GM21619 (cell line): ENCODE results near the gene CCDC6.
"Not testable (repeated sequence)": the region's sequence is repeated elsewhere in the genome, so short reads cannot be mapped to it uniquely, and the experiment has no call there.

Experiments used
- ATAC-seq: cut with Tn5 transposase; IDR thresholded peaks from one replicate; pipeline ENCODE4 v1.9.1; 2021; ENCODE audit not compliant: unreplicated experiment

The CCDC6 gene

DNA sequence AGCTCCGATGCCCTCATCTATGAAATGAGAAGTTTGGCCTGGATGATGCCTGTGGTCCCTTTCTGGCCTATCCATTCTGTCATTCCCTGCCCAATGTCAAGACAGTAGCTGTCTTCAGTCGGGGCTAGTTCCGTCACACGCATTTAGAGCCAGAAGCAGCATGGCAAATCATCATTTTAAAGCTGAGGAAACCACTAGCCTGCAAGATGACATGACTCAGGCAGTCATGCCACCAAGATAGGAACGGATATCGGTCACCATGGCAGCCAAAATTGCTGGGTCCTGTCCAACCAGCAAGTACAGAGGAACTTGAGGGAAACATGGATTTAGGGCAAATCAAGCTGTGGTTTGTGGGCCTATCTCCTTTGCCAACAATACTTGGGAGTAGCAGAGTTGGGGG, 88.6 kb downstream of the CCDC6 start:
- ATAC-seq: no peak

DNA sequence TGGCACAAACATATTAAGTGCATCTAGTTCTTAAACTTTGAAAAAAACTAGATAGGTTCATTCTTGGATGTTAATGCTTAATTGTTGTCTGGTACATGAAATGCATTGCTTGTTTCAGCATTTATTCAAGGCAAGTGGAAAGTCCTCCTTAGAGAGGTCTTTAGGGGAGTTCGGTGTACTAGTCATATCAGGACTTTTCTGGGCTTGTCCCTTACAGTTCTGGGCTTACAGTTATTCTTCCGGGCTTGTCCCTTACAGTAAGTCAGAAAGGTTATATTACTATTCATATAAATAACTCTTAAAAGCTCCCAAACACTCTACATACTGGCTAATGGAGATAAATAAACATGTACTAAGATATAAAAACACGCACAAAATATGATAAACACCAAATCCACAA, 91.5 kb downstream of the CCDC6 start:
- ATAC-seq: peak; percentile 71

DNA sequence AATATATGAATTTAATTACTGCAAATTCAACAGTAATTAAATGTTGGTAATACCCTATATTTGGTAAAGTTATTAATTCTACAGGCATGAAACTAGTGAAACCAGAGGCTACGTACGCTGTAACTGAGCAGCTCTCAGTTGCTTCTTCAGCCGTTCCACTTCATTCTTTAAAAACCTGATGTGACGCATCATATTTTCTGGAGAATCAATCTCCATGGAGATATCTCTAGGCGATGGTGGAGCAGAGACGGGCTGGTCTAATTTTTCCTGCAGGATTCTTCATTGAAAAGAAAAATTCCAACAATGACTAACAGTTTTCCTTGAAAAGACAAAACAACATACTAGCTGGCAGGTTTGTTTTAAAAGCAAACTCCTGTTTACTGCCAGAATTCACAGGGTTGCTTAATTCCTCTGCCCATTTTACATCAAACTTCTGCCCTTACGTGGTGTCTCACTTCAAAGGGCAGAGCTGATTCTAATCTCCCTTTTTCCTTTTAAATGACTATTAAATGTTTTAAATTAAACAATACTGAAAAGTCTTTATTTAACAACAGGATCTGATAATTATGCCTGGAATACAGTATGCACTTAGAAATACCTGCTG, 93.7 kb downstream of the CCDC6 start:
- no peak for ATAC-seq

DNA sequence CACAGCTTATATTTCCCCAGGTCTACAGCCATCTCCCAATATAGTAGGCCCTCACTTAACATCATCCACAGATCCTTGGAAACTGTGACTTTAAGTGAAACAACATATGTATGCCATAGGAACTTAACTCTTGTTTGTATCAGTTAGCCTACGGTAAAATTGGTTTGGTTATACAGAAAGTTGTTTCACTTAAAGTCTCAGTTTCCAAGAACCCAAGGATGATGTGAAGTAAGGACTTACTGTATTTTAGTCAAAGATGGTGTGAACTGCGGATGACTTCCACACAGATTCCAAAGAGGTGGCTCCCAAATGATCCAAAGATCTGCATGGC, 96.7 kb downstream of the CCDC6 start:
- ATAC-seq: no peak

GRCh38 chr10:59808896-59809643, 97.3 kb downstream of the CCDC6 start:
- ATAC-seq: peak; percentile 95

GRCh38 chr10:59807629-59808620, 98.4 kb downstream of the CCDC6 start:
- no peak for ATAC-seq

DNA sequence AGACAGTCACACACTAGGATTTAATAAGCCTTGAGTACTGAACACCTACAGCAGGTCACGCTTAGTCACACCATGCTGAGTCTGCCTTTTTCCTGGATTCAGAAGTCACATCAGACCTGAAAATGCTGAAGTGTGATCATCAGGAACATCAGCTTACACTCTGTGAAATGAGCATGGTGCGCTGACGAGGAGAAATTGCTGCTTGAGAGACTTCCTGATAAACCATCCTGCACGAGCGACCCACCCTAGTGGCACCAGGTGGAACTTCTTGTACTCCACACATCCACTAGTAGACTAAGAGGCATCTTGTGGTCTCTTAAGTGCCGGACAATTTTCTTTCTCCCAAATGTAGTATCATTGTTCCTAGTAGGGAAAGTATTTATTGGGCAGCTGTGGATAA, 101.3 kb downstream of the CCDC6 start:
- ATAC-seq: no peak

DNA sequence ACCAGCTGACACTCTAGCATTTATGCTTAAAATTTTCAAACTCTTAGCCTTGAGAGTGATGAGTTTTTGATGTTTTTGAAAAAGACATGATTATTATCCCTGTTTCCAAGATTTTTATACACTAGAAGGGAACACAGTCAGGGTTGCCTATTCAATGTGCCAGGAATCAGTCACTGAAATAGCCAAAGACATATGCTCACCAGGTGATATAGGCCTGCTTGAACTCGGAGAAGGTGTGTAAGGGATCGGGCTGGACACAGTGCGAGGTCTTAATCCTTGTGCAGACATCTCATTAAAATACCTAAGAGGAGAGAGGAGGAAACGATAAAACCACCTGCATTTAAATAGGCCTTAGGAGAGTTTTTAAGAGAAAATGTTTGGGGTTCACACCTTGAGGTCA, 102.1 kb downstream of the CCDC6 start:
- ATAC-seq: no peak

- ATAC-seq: no peak
These were observed 102.6 kb downstream of the CCDC6 start for GRCh38 chr10:59803714-59804113.

GRCh38 chr10:59801171-59801570, 105.2 kb downstream of the CCDC6 start:
- no peak for ATAC-seq

DNA sequence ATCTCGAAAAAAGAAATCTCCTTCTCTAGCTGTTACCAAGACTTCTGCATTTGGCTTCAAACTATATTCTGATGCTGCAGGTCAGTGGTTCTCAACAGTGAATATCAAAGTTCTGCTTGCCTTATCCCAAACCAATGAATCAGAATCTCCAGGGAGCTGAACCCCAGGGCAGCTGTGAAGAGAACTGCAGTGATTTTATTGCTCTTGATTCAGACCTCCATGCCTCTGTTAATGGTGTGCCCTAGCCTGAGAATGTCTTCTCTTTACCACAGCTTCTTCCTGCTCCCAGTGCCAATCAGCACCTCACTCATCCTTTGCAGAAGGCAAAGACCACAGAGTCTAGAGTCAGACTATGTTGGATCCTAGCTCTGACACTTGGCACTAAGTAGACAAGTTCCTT, 106.9 kb downstream of the CCDC6 start:
- ATAC-seq: no peak

DNA sequence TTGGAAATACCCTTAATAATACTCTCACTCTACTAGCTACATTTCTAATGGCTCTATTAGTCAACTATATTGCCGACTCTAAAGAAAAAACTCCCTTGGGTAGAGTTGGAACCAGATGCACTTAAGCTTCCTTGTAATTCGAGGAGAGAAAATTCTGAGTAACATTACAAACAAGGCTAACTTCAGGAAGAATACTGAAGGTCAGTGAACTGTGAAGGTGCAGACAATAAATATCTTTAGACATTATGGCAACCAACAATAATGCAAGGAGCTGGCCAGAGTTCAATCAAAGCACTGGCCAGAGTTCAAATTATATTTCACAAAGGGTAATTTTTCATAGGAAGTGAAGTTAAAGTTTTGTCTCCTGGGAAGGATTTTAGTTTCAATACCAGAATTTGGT, 112.4 kb downstream of the CCDC6 start:
- ATAC-seq: no peak

- no peak for ATAC-seq
These were observed 113.5 kb downstream of the CCDC6 start for GRCh38 chr10:59792812-59793211.

- no peak for ATAC-seq
These were observed 114.8 kb downstream of the CCDC6 start for GRCh38 chr10:59791601-59792000.

GRCh38 chr10:59790080-59790479, 116.3 kb downstream of the CCDC6 start:
- not testable (repeated sequence) for ATAC-seq

- not testable (repeated sequence) for ATAC-seq
These were observed 117.4 kb downstream of the CCDC6 start for GRCh38 chr10:59788914-59789313.

DNA sequence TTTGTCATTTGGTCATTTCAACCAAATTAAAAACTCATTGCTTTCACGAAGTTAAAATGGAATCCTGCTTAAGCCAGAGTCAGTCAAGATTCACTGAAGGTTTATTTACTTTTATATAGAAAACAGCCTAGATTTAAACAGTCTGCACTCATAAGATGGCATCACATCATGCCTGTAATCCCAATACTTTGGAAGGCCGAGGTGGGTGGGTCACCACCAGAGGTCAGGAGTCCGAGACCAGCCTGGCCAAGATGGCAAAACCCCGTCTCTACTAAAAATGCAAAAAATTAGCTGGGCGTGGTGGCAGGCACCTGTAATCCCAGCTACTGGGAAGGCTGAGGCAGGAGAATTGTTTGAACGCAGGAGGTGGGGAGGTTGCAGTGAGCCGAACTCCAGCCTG, 119.3 kb downstream of the CCDC6 start:
- ATAC-seq: not testable (repeated sequence)

DNA sequence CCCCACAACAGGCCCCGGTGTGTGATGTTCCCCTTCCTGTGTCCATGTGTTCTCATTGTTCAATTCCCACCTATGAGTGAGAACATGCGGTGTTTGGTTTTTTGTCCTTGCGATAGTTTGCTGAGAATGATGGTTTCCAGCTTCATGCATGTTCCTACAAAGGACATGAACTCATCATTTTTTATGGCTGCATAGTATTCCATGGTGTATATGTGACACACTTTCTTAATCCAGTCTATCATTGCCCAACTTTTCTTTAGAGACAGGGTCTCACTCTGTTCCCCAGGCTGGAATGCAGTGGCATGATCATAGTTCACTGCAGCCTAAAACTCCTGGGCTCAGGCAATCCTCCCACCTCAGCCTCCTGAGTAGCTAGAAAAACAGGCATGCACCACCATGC, 120.9 kb downstream of the CCDC6 start:
- not testable (repeated sequence) for ATAC-seq

DNA sequence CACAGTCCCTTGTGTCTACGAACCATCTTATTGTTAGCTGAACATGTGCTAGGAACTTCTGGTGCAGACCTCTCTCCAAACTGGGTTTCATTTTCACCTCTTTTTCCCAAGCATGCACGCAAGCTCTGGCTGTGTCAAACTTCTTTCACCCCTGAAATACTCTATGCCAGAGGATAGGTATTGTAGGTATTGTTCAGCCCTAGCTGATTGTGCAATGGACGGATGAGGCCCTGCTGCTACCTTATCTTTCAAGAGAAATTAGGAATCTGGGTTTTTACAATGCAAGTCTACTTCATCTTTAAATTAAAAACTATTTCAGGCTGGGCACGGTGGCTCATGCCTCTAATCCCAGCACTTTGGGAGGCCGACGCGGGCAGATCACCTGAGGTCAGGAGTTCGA, 124.8 kb downstream of the CCDC6 start:
- no peak for ATAC-seq

GRCh38 chr10:59779756-59780533, 126.4 kb downstream of the CCDC6 start:
- ATAC-seq: no peak

DNA sequence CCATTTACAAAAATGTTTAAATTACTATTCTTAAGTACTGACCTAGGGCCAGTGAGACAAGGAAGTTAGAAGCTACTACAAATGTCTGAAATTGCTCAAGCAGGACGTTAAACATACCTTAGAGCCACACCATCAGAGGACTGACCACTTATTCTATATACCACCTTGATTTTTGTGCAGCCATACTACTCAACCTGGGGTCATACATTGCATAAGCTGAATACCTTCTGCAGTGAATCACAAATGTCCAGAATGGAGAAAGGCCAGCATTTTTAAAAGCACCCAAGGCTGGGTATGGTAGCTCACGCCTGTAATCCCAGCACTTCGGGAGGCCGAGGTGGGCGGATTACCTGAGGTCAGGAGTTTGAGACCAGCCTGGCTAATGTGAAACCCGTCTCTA, 131.9 kb downstream of the CCDC6 start:
- ATAC-seq: no peak
